Fibroblast of skin of abdomen (primary cell): ENCODE data around the gene BCL2.

Experiments used
- DNase-seq: peaks from one replicate; pipeline ENCODE4 v3.0.0-alpha.2; 2013

BCL2 gene

GRCh38 chr18:63138436-63139340 is 180.9 kb downstream of the BCL2 start:
- no peak for DNase-seq

DNA sequence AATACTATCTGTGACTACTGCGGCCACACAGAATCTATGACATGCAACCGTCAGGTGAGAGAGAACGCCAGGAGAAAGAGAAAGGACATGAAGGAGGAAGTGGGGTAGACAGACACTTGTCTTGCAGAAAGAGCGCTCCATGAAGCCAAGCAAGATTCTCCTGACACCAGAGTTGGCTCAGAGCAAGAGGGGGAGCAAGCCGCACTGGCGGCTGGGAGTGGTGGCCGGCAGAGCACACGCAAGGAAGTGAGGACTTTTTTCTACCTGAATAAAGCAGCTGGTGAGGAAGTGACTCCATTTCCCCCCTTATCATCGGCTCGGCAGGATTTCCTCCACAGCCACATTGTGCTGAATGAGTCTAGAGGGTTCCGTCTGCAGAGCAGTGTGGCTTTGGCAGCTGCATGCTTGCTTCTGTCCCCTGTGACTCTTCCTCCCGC is 181.6 kb downstream of the BCL2 start:
- DNase-seq: no peak

GRCh38 chr18:63135101-63135500 is 184.5 kb downstream of the BCL2 start:
- no peak for DNase-seq

DNA sequence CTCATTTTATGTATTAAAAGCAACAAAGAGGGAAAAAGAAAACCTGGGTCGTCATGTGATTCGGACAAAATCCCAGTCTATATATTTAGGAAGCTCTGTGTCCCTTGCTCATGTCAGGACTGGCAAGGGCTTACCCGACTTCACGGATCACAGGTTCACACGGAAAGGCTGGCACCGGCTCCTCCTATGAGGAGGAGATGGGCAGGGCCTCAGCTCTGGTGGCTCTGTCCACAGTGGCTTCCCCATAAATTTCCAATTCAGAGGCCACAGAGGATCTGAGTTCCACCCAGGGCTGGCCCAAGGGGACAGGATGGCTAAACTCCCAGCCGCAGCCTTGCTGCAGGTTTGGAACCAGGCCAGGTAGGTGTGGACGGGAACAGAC is 186.8 kb downstream of the BCL2 start:
- DNase-seq: no peak

- DNase-seq: no peak
Measured at GRCh38 chr18:63131959-63132818, 187.4 kb downstream of the BCL2 start.

- peak; percentile 54 for DNase-seq
Measured at GRCh38 chr18:63131106-63131958, 188.2 kb downstream of the BCL2 start.

DNA sequence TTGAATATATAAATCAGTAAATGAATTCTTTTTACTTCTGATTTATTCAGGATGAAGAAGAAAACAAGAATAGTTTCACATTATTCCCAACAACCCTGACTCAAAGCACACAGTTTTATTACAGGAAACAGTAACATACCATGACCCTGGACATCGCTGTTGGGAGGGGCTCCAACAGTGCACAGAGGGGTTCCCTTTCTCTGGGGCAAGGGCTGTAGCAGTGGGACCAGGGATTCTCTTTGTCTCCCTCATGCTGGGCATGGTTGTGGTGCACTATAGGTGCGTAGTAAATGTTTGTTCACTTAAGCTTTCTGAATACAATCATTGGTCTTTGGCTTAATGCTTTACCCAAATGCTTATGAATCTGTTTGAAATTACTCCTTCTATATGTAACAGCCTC is 189.4 kb downstream of the BCL2 start:
- DNase-seq: no peak

DNA sequence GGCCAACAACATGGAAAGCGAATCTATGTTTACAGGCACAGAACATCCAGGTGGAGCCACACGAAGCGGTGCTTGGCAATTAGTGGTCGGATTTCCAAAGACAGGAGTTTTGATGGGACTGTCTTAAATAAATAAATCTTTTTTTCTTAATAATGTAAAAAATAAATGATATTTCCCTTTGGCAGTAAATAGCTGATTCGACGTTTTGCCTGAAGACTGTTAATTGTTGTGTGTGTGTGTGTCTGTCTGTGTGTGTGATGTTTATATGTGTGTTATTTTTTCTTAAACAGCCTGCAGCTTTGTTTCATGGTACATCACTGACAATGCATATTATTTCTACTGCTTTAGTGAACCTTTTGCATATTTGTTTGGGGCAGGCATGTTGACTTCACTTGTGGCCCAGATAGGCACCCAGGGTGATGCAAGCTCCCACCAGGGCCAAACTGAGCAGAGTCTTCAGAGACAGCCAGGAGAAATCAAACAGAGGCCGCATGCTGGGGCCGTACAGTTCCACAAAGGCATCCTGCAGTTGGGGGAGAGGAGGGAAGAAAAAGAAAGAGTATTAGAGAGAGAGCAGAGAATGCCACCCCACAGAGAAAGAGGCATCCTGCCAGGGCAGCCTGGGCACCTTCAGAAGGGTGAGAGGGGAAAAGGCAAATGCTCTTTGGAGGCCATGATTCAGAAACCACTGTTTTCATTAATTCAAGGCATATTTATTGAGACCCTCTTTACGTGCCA is 191.2 kb downstream of the BCL2 start:
- no peak for DNase-seq

GRCh38 chr18:63126134-63127069 is 193.2 kb downstream of the BCL2 start:
- DNase-seq: no peak

DNA sequence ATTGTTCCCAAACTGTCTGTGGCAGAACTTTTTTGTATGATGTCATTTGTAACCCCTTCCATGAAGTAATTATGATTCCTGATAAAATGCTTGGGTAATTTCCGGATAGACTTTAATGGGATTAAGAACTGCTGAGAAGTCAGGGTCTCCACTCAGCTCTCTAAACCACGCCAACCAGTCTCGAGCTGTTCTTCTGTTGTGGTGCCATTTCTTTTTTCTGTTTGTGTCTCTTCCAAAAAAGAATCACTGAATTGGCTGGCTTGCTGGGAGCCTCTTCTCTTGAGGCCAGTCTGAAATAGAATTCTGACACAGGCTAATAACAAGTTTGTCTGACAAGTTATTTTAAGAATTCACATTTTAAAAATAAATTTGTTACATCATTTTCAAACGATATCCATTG is 198.9 kb downstream of the BCL2 start:
- no peak for DNase-seq

DNA sequence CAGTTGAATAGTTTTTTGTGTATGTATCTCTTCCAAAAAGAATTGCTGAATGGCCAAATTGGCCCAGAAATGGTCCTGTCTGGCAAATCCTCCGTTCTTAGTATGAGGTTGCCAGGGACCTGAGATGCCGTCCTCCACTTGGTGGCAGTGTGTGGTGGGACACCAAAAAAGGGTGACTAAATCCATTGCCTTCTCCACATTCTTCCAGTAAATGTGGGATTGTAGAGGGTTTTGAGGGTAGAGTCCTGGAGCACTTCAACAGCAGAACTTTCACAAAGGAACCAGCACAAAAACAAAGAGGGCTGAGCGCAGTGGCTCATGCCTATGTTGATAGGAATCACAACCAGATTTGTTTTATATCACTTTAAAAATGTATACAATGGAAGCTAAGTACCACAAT is 199.9 kb downstream of the BCL2 start:
- peak; percentile 13 for DNase-seq

DNA sequence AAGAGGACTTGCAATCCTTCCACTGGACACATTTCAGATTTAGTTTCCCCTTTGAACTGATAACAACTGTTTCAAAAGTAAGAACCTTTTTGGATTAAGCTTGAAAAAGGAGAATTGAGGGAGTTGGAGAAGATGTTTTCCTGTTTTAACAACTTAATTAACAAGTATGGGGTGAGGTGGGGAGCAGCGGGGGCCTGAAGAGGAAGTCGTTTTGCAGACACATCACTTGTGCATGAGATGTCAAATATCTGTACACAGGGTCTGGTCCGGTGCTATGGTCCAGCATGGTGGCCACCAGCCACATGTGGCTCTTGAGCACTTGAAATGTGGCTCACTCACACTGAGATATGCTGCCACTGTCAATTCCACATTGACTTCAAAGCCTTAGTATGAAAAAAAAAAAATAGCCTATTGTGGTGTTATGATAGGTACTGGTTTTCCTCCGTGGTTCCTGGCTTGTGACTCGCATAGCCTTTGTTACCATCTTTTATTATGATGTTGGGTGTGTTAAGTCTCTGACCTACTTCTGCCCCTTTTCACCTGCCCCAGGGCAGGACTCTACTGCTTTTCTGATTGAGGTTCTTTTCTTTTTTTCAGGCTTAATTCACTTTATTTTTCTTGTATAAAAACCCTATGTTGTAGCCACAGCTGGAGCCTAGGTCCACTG is 205.5 kb downstream of the BCL2 start:
- no peak for DNase-seq

DNA sequence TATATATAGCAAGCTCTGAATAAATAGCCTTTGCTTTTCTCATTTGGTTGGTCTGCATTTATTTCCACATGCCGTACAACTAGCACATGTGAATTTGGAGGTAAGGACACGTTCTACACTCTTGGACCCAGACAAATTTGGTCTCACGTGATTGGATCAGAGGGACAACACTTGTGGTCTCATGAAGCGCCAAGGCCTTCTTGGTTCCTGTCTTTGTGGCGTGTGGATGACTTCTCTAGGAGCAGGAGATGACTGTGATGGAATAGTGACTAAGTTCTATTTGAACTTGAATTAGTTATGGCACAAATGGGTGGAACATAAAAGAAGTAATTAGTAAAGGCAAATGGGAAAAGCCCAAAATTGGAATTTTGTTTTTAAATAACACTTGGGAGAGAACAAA is 206.9 kb downstream of the BCL2 start:
- DNase-seq: no peak

DNA sequence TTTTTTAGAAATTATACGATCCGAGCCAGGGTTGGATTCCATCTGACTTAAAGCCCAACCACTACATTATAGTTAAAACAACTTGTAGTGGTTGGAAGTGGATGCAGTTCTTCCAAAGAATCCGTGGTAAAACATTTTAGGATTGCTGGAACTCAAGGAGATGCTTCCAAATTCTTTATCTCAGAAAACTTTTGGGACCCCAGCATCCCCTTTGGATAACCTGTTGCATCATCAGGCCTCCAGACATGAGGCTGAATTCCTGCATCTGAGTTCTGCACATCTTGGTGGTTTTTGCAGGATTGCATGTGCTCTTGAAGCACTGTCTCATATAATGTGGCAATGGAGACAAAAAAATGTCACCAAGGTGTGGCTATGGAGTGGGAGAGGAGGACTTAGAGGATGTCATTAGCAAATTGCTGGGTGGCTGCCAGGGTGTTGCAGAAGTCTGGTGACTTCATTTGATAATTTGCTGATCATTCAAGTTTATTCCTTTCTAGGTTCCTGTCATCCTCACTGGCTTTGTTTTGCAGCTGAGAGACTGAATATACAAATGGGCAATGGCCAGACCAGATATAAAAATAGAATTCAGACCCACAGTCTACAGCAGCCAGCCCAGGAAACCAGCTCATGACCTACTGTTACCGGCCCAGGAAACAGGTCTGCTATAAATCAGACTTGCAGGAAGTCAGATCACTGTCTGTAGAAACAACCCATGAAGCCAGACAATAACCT is 207.7 kb downstream of the BCL2 start:
- peak; percentile 18 for DNase-seq

DNA sequence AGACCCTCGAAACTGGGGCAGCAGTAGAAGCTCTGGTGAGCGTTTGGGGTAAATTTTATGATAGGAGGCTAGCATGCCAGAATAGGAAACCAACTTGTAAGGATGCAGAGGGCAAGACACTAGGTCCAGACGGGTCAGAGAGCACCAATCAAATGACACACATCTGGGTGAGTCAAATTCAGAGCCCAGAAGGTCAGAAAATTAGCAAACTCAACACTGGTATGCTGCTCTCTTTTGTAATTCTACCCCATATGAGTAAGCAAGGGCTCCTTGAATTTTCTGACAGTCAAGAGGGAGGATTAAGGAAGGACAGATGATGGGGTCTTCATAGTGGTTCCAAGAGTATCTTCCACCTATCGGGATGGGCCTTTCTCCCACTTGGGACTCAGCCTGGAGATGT is 209.8 kb downstream of the BCL2 start:
- DNase-seq: no peak

- DNase-seq: no peak
Measured at GRCh38 chr18:63109022-63109421, 210.5 kb downstream of the BCL2 start.

GRCh38 chr18:63107931-63108330 is 211.6 kb downstream of the BCL2 start:
- no peak for DNase-seq

DNA sequence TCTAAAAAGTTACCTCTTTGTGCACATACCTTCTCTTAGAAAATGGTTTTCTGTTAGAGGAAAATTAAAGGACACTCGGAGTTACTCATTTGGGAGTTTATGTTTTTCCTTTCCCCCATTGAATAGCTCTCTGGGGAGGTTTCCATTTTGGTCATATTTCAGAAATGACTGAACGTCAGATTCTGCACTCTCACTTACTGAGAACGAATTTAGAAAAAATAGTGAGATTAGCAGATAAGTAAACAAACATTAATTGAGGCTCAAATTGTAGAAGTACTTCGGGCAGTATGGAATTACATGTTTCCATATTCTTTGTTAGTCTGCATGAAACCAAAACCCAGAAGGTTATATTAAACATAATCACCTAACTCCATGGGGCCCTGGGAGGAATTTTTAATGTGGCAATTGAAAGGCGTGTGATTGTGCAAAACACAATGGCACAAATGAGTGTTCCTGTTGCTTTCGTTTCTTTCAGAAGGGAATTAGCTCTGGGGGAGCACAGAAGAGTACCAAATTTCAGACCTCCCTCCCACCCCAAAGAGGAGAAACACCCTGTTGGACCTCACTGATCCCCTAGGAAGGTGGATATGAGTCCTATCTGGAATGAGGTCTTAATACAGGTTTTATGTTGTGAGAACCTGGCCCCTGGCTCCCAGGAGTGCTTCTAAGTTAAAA is 212.3 kb downstream of the BCL2 start:
- no peak for DNase-seq

- DNase-seq: no peak
Measured at GRCh38 chr18:63106727-63107126, 212.8 kb downstream of the BCL2 start.
